HUES6 (cell line): ENCODE results near the gene RNU2-63P.
"Not testable (repeated sequence)": the region's sequence is repeated elsewhere in the genome, so short reads cannot be mapped to it uniquely, and the experiment has no call there.

Experiments
- H3K27ac ChIP-seq: 2 replicates; pipeline ENCODE4 v1.7.0; 2013; ENCODE audit warnings: low read depth, mild to moderate bottlenecking, low read length, inconsistent platforms
- H3K27me3 ChIP-seq: 2 replicates; pipeline ENCODE4 v1.6.1; 2013; ENCODE audit warnings: low read length; ENCODE audit not compliant: control insufficient read depth, insufficient read depth
- H3K36me3 ChIP-seq: 2 replicates; pipeline ENCODE4 v1.6.1; 2013; ENCODE audit warnings: low read length; ENCODE audit not compliant: control insufficient read depth, insufficient read depth
- H3K4me1 ChIP-seq: 2 replicates; pipeline ENCODE4 v1.6.1; 2013; ENCODE audit warnings: low read length; ENCODE audit not compliant: control insufficient read depth, insufficient read depth
- H3K4me3 ChIP-seq: 2 replicates; pipeline ENCODE4 v1.5.1; 2013; ENCODE audit warnings: low read depth, low read length
- H3K9ac ChIP-seq: one replicate; pipeline ENCODE4 v1.6.1; 2013; ENCODE audit warnings: mild to moderate bottlenecking, low read length
- H3K9me3 ChIP-seq: 2 replicates; pipeline ENCODE4 v1.6.1; 2013; ENCODE audit warnings: low read depth, low read length; ENCODE audit not compliant: control insufficient read depth, insufficient read depth

RNU2-63P gene

DNA sequence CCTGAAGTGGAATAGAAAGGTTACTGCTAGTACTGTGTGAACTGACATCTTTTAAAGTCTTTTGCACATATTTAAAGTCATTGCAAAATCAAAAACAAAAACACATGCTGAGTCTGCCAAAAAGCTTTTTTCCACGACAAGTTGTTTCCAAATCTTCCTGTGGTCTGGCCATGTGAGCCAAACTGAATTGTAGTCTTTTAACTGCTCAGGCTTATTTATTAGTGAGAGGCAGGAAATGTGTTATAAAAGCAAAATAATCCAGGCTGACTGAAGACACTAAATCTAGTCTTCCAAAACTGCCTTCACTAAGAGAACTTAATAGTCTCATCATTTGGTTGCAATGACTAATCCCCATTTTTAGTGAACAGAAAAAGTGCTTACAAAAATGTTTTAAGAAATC is 36.9 kb upstream of the RNU2-63P start:
- Histone ChIP-seq H3K4me3 (no peak overlapping the region), H3K27me3 (no peaks in the 10 kb centered on the region), H3K36me3 (0 out of 2 replicates have a peak, but pooled peaks cover 3% of the 10 kb centered on the region), H3K9ac (no peak overlapping the region), H3K9me3 (no peaks in the 10 kb centered on the region), H3K4me1 (peaks cover 20% of the 10 kb centered on the region), H3K27ac (no peak overlapping the region)

DNA sequence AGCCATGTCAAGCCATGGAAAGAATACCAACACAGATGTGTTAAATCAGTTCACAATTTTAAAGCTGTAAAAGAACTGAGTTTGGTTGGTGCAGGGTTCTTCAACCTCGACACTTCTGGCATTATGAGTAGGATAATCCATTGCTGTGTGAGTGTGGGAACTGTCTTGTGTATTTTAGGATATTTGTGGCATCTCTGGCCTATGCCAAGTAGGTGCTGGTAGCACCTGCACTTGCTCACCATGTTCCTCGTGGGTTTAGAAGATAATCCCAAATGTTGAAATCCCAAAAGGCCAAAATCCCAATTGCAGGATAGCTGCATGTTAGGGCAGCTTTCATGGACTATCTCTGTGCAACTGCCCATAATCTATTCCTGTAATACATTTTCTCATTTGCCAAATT is 35.4 kb upstream of the RNU2-63P start:
- no peak overlapping the region for H3K4me3 ChIP-seq
- H3K27me3 ChIP-seq: no peaks in the 10 kb centered on the region
- no peaks in the 10 kb centered on the region for H3K9me3 ChIP-seq
- peaks cover 20% of the 10 kb centered on the region for H3K4me1 ChIP-seq
- no peak overlapping the region for H3K27ac ChIP-seq
- H3K9ac ChIP-seq: no peak overlapping the region
- H3K36me3 ChIP-seq: 0 out of 2 replicates have a peak, but pooled peaks cover 3% of the 10 kb centered on the region

DNA sequence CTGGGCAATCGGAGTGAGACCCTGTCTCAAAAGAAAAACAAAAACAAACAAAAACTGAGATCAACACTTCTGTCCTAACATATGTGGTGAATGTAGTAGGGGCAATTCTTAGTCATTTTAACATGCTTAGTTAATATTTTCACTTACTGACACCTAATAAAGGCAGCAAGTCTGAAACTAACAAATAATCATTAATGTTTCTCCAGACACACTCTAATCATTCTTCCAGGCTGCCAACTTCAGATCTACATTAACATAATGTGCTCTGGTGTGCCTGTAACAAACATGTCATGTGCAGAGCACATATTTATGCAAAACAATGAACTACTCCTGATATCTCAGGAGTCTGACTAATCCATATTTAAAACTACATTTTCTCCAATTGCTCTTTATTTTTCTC is 33.3 kb upstream of the RNU2-63P start:
- Histone ChIP-seq H3K27me3 (no peaks in the 10 kb centered on the region), H3K36me3 (0 out of 2 replicates have a peak, but pooled peaks cover 3% of the 10 kb centered on the region), H3K9me3 (no peaks in the 10 kb centered on the region), H3K4me3 (no peak overlapping the region), H3K27ac (no peak overlapping the region), H3K4me1 (peaks cover 15% of the 10 kb centered on the region), H3K9ac (no peak overlapping the region)

DNA sequence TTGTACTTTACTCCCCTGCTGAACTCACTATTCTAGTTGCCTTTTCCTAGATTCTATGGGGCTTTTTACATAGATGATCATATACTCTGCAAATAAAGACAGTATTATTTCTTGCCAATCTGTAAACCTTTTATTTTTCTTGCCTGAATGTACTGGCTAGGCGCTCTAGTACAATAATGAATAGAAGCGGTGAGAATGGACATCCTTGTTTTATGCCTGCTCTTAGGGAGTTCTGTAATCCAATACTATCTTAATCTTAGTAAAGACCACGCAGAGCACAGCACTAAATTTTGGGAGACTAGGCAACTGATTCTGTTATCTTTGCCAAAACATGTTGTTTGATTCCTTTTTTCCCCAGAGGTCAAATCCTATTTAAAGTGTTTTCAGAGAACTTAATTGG is 32.2 kb upstream of the RNU2-63P start:
- Histone ChIP-seq H3K27me3 (no peaks in the 10 kb centered on the region), H3K27ac (no peak overlapping the region), H3K36me3 (0 out of 2 replicates have a peak, but pooled peaks cover 3% of the 10 kb centered on the region), H3K4me3 (no peak overlapping the region), H3K4me1 (peaks cover 4% of the 10 kb centered on the region; the same call in 1 of the 2 replicates), H3K9ac (no peak overlapping the region), H3K9me3 (no peaks in the 10 kb centered on the region)

DNA sequence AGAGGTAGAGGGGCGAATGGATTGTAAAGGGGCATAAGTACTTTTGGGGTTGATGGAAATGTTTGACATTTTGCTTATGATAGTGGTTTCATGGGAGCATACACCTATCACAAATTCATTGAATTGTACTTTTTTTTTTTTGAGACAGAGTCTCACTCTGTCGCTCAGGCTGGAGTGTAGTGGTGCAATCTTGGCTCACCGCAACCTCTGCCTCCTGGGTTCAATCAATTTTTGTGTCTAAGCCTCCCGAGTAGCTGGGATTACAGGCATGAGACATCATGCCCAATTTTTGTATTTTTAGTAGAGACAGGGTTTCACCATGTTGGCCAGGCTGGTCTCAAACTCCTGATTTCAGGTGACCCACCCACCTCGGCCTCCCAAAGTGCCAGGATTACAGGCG is 29.2 kb upstream of the RNU2-63P start:
- not testable (repeated sequence) for H3K9me3 ChIP-seq, H3K4me3 ChIP-seq, H3K36me3 ChIP-seq, H3K27ac ChIP-seq, H3K27me3 ChIP-seq, H3K4me1 ChIP-seq, H3K9ac ChIP-seq

DNA sequence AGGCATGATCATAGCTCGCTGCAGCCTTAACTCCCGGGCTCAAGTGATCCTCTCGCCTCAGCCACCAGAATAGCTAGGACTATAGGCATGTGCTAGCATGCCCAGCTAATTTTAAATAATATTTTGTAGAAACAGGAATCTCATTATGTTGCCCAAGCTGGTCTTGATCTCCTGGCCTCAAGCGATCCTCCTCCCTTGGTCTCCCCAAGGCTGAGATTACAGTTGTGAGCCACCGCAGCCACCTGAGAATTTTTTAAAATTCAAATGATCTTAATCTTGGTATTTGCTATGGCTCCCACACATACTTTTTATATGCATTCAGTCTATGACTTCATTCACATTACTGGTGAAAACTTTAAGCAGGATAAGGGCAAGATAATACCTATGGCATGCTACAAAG is 26.1 kb upstream of the RNU2-63P start:
- no peaks in the 10 kb centered on the region for H3K9me3 ChIP-seq
- H3K27ac ChIP-seq: no peak overlapping the region
- H3K36me3 ChIP-seq: no peaks in the 10 kb centered on the region
- H3K4me3 ChIP-seq: no peak overlapping the region
- H3K27me3 ChIP-seq: no peaks in the 10 kb centered on the region
- peaks cover 5% of the 10 kb centered on the region for H3K4me1 ChIP-seq
- no peak overlapping the region for H3K9ac ChIP-seq

DNA sequence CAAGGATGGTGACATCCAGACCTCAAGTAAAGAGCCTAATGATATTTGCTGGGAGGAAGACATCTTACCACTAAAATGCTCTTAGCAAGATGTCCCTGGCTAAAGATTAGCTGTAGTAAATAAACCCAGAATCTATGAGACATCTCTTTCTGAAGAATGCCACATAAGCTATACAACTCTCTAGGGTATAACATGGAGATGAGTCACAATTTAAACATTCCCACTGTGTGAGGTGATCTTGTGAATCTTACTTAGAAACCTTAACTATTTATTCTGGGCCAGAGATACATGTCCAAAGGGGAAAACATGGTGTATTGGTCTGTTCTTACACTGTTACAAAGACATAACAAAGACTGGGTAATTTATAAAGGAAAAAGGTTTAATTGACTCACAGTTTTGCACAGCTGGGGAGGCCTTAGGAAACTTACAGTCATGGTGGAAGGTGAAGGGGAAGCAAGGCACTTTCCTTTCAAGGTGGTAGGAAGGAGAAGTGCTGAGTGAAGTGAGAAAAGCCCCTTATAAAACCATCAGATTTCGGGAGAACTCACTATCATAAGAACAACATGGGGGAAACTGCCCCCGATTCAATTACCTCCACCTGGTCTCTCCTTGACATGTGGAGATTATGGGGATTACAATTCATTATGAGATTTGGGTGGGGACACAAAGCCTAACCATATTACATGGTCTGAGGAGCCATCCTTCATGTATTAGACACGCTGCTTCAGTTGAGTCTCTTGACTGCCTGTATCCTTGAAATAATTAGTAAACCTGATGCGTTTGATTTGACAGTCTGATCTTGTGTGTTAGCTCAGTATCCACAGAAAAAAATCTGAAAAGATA is 22.1 kb upstream of the RNU2-63P start:
- H3K27me3 ChIP-seq: no peaks in the 10 kb centered on the region
- H3K4me1 ChIP-seq: peaks cover 5% of the 10 kb centered on the region
- H3K4me3 ChIP-seq: no peak overlapping the region
- no peaks in the 10 kb centered on the region for H3K9me3 ChIP-seq
- no peak overlapping the region for H3K9ac ChIP-seq
- no peak overlapping the region for H3K27ac ChIP-seq
- peaks cover 21% of the 10 kb centered on the region for H3K36me3 ChIP-seq

DNA sequence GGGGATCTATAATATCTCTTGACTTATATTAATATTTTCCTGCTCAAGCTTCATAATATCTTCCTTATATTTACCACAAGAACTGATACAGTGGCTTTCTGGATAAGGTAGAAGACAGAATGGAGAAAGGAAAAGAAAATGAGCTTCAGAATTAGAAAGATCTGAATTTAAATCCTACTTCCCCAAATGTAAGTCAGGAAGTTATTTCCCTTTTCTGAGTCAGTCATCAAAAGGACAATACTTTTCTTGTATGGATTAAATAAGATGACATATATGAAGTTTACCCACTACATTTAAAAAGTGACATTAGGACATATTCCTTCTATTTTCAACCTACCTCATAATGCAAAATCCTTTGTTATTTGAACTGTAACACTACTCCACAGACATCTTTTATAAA is 20.3 kb upstream of the RNU2-63P start:
- Histone ChIP-seq H3K9me3 (no peaks in the 10 kb centered on the region), H3K4me3 (no peak overlapping the region), H3K27me3 (no peaks in the 10 kb centered on the region), H3K36me3 (peaks cover 28% of the 10 kb centered on the region), H3K27ac (no peak overlapping the region), H3K9ac (no peak overlapping the region), H3K4me1 (no peaks in the 10 kb centered on the region; the same call in 1 of the 2 replicates)

DNA sequence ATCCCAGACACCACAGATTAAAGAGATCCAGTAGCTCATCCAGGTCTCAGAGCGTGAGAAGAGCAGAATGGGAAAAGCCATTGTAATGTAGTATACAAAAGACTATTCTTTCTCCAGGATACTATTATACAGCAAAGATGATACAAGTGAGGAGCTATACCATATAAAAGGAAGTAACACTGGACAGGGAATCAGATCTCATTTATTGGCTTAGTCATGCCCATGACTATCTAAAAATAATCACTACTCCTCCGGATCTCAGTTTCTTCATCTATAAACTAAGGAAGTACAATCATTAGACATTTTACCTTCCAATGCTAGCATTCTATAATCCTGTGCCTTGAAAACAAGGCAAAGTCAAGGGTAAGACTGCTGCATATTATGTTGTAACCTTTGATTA is 19.8 kb upstream of the RNU2-63P start:
- H3K4me1 ChIP-seq: no peaks in the 10 kb centered on the region; the same call in 1 of the 2 replicates
- no peak overlapping the region for H3K27ac ChIP-seq
- H3K9ac ChIP-seq: no peak overlapping the region
- no peaks in the 10 kb centered on the region for H3K9me3 ChIP-seq
- H3K4me3 ChIP-seq: no peak overlapping the region
- peaks cover 28% of the 10 kb centered on the region for H3K36me3 ChIP-seq
- H3K27me3 ChIP-seq: no peaks in the 10 kb centered on the region

DNA sequence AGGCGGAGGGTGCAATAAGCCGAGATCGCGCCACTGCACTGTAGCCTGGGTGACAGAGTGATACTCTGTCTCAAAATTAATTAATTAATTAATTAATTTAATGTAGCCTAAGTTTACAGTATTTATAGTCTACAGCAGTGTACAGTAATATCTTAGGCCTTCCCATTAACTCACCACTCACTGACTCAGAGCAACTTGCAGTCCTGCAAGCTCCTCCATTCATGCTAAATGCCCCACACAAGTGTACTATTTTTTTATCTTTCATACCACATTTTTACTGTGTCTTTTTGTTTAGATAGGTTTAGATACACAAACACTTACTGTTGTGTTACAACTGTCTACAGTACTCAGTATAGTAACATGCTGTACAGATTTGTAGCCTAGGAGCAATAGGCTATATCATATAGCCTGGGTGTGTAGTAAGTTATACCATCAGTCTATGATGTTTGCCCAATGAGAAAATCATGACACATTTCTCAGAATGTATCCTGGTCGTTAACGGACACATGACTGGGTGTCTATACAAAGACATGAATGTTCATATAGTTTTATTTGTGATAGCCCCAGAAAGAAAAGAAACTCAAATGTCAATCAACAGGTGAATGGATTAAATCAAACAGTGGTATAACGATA is 15.8 kb upstream of the RNU2-63P start:
- Histone ChIP-seq H3K27ac (no peak overlapping the region), H3K4me3 (no peak overlapping the region), H3K36me3 (peaks cover 34% of the 10 kb centered on the region), H3K27me3 (no peaks in the 10 kb centered on the region), H3K9ac (no peak overlapping the region), H3K4me1 (peaks cover 6% of the 10 kb centered on the region; the same call in 1 of the 2 replicates), H3K9me3 (no peaks in the 10 kb centered on the region)

DNA sequence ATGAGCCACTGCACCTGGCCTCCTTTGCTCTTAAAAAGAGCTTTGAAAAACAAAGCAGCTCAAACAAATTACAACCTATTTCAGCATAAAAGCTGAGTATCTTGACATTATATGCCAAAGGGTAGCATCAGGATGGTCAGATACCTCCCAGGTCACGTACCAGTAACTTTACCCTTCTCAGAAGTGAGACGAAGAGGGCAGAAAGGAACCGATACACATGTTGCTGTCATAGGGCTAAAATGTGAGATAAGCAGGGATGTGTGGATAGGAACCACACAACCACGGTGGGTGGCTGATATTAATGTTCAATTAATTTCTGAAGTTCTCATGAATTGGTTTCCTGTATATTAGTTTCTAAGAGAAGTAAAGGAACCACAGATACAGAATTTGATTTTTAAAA is 12.6 kb upstream of the RNU2-63P start:
- Histone ChIP-seq H3K36me3 (peaks cover 17% of the 10 kb centered on the region), H3K27ac (no peak overlapping the region), H3K4me1 (peaks cover 13% of the 10 kb centered on the region), H3K4me3 (no peak overlapping the region), H3K9me3 (no peaks in the 10 kb centered on the region), H3K27me3 (no peaks in the 10 kb centered on the region), H3K9ac (no peak overlapping the region)
